Caco-2 (cell line): ENCODE data around the gene RTKN. TPM values are rescaled to one million over a fixed set of nuclear protein-coding genes. Genes with fewer than 3 reads are reported as not detected.

Experiments used
- BruUV-seq: library from RNA; stranded (reverse); fragments of 400-500 nt; replicated peaks from 2 replicates; lab custom pipeline; 2021; lab: Mats Ljungman, UMichigan
- CTCF ChIA-PET: fragments of 300-600 bp; sonication (Branson Sonifier 250); formaldehyde crosslinking; loops from one replicate; lab custom pipeline; 2022; ENCODE audit warnings: antibody characterized with exemption; lab: Charles Lee
- POLR2A ChIA-PET: fragments of 300-600 bp; sonication (Branson Sonifier 250); formaldehyde crosslinking; loops from one replicate; lab custom pipeline; 2022; ENCODE audit warnings: antibody characterized with exemption; lab: Charles Lee
- DNase-seq, 2 experiments: peaks; one replicate each; pipeline versions ENCODE4 v3.0.0 to v3.0.0-alpha.2; 2020 to 2022
- H3K27me3 ChIP-seq: replicated peaks from 2 replicates; pipeline ENCODE4 v1.6.0; 2011; ENCODE audit warnings: low read length; ENCODE audit not compliant: control insufficient read depth, insufficient read depth
- H3K36me3 ChIP-seq: 2 replicates; pipeline ENCODE4 v1.5.1; 2011; ENCODE audit warnings: low read length; ENCODE audit not compliant: control insufficient read depth, insufficient read depth
- H3K4me1 ChIP-seq: fragments of 250-450 bp; sonication (Bioruptor Pico); 2 replicates; pipeline ENCODE4 v1.5.1; 2020; ENCODE audit warnings: mild to moderate bottlenecking
- H3K4me3 ChIP-seq: 2 replicates; pipeline ENCODE4 v1.5.1; 2011; ENCODE audit warnings: low read depth, mild to moderate bottlenecking, control low read depth, low read length
- H3K9me3 ChIP-seq: fragments of 250-450 bp; sonication (Bioruptor Pico); 2 replicates; pipeline ENCODE4 v1.5.1; 2020; ENCODE audit warnings: mild to moderate bottlenecking, moderate library complexity
- H3K27ac Mint-ChIP-seq: one replicate; pipeline ENCODE4 v1.8.0; 2022; ENCODE audit warnings: mixed read lengths; ENCODE audit not compliant: unreplicated experiment
- H3K27me3 Mint-ChIP-seq: one replicate; pipeline ENCODE4 v1.8.0; 2022; ENCODE audit warnings: mixed read lengths; ENCODE audit not compliant: insufficient read depth, unreplicated experiment
- H3K36me3 Mint-ChIP-seq: one replicate; pipeline ENCODE4 v1.8.0; 2022; ENCODE audit warnings: mild to moderate bottlenecking, mixed read lengths; ENCODE audit not compliant: insufficient read depth, unreplicated experiment
- H3K4me1 Mint-ChIP-seq: one replicate; pipeline ENCODE4 v1.8.0; 2022; ENCODE audit warnings: low read depth, mixed read lengths; ENCODE audit not compliant: unreplicated experiment
- H3K4me3 Mint-ChIP-seq: one replicate; pipeline ENCODE4 v1.8.0; 2022; ENCODE audit warnings: mild to moderate bottlenecking, moderate library complexity, mixed read lengths; ENCODE audit not compliant: unreplicated experiment
- H3K9me3 Mint-ChIP-seq: one replicate; pipeline ENCODE4 v1.8.0; 2022; ENCODE audit warnings: mixed read lengths; ENCODE audit not compliant: unreplicated experiment
- intact Hi-C: fragments of 100-400 bp; cut with micrococcal nuclease; formaldehyde crosslinking; loops from one replicate; pipeline ENCODE4 v1.10.0; 2022; ENCODE audit not compliant: unreplicated experiment
- total RNA-seq: library from RNA; stranded (reverse); gene quantifications from 2 replicates; pipeline ENCODE4 v1.2.3, GENCODE V29; 2022
- TF ChIP-seq, protein P1 (sequence below), 2 experiments: fragments of 200-600 bp in 1 of 2; IDR thresholded peaks; 1 replicate in 1 of 2; 2 replicates in 1 of 2; pipeline versions ENCODE4 v1.5.1 to v1.8.0; 2011 to 2022; ENCODE audit warnings: antibody characterized with exemption in 1 of 2, control low read depth in 1 of 2, inconsistent platforms in 1 of 2, low read depth in 1 of 2, low read length in 1 of 2, mild to moderate bottlenecking in 1 of 2, moderate library complexity in 1 of 2; ENCODE audit not compliant: insufficient read depth in 1 of 2, severe bottlenecking in 1 of 2, unreplicated experiment in 1 of 2

The RTKN gene
- total RNA-seq, 1 experiment from 2014 or later, result 123 TPM

DNA sequence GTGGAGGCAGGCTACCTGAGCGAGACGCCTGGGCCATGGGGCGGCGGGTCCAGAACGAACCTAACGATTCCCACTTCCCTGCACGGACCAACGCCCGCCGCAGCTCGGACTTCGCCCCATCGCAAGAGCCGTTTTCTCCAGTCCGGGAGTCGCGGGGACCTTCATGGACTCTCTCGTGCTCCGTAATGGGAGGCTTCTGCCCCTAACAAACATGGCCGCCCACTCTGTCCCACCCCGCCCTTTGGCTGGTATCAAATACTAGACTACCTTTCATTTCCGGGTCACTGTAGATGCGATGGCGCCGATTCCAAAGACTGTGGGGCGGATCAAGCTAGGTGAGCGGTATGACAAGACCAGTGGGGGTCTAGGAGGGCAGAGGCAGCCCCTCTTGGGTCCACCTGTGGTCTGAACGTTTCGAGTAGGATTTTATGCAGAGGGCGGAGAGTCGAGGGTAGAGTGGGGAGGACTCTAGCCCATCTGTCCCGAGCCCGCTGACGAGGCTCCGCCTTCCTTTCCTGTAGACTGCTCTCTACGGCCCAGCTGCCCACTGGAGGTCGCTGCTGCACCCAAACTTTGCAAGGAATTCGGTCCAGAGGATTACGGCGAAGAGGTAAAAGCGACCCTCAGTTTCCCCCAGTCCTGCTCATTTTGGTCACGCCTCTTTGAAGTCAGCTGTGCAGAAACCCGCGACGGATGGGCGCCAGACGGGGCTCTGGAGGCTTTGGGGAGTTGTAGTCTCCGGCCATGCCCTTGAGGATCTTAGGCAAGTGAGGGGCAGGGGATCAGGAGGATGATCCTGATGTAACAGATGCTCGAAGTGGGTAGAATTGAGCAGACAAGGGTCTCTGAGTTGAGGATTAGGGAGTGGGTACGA is 41.3 kb upstream of the RTKN start, which contains the start of the genes CCDC142 and TTC31:
Gene CCDC142, minus strand, starts transcription at position 198 of the 874 bp plus-strand sequence. Its CDS starts 161 bp downstream, at position 37.
Gene TTC31, plus strand, starts transcription at position 281 of the 874 bp plus-strand sequence. Its CDS starts 15 bp downstream, at position 296.
- H3K36me3 ChIP-seq, result peaks cover 3% of the 10 kb centered on the region; the same call in 1 of the 2 replicates
- TF ChIP-seq, protein P1, sequence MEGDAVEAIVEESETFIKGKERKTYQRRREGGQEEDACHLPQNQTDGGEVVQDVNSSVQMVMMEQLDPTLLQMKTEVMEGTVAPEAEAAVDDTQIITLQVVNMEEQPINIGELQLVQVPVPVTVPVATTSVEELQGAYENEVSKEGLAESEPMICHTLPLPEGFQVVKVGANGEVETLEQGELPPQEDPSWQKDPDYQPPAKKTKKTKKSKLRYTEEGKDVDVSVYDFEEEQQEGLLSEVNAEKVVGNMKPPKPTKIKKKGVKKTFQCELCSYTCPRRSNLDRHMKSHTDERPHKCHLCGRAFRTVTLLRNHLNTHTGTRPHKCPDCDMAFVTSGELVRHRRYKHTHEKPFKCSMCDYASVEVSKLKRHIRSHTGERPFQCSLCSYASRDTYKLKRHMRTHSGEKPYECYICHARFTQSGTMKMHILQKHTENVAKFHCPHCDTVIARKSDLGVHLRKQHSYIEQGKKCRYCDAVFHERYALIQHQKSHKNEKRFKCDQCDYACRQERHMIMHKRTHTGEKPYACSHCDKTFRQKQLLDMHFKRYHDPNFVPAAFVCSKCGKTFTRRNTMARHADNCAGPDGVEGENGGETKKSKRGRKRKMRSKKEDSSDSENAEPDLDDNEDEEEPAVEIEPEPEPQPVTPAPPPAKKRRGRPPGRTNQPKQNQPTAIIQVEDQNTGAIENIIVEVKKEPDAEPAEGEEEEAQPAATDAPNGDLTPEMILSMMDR (IDR thresholded peaks at IDR 0.05; ENCODE audit: insufficient read depth in 1 of 2, low read depth in 1 of 2, low read length in 1 of 2, severe bottlenecking in 1 of 2, unreplicated experiment in 1 of 2), result peak; percentile 89 to 95
- ChIA-PET CTCF (interaction anchor here (0.6 to 2.0 kb wide), 14 partner anchors 10 to 107 kb away, joined by 3 to 8 read pairs (median 6); partner anchors contain the start of genes MRPL53, PCGF1 and WBP1), POLR2A (interaction anchor here (0.8 to 1.3 kb wide), 3 partner anchors 10 to 47 kb away, joined by 3 to 4 read pairs (median 3); partner anchors contain the start of genes AUP1 and HTRA2)
- peak within 1 kb of the TSS; percentile 76 for H3K4me3 ChIP-seq
- Mint-ChIP-seq H3K9me3 (no peaks in the 10 kb centered on the region), H3K27me3 (no peaks in the 10 kb centered on the region), H3K4me1 (peaks cover 25% of the 10 kb centered on the region), H3K4me3 (peak within 1 kb of the TSS; percentile 82), H3K27ac (peak within 1 kb of the TSS; percentile 90), H3K36me3 (peaks cover 64% of the 10 kb centered on the region)
- H3K9me3 ChIP-seq, result no peaks in the 10 kb centered on the region
- intact Hi-C loops, result loop anchor here (1.0 to 2.0 kb wide), 9 partner anchors 11 to 104 kb away; partner anchors contain the start of genes AUP1, HTRA2, LBX2 and MRPL53
- no peaks in the 10 kb centered on the region for H3K27me3 ChIP-seq
- H3K4me1 ChIP-seq, result peaks cover 12% of the 10 kb centered on the region
- peak; percentile 95 to 96 for DNase-seq
- TSS peak; percentile 87 for BruUV-seq

DNA sequence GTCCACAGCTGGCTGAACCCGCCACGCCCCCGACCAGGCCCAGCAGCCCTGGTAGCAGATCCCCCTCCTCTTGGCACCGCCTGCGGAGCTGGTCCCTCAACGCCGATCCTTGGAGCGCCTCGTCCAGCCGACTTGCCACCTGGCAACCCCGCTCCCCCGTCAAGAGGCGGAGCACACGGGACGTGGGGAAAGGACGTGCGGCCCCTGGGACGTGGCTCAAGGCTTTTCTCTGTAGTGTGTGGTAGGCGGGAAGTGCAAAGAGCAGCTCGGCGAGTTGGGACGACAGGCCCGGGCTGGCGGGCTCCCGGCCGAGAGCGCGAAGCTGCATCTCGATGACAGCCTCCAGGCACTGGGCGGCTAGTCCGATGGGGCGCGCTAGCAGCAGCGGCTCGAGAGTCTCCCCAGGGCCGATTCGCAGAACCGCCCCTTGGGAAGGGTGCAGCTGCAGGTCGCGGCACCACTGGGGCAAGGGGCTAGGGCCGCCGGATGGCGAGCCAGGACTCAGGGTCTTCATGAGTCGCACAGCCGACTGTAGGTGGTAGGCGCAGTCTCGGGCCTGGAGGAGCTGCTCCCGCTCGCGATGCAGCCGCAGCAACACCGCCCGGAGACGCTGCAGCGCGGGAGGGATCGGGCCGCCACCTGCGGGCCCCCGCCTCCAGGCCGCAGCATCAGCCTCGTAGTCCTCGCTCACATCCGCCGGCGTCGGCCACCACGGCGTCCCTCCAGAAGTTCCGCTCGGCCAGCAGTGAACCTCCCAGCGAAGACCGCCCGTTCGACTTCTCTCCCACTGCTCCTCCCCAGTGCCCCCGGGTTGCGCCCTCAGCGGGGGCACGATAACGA is 40.4 kb upstream of the RTKN start:
- ChIA-PET POLR2A (interaction anchor here (0.8 to 1.8 kb wide), 4 partner anchors 9 to 24 kb away, joined by 3 to 7 read pairs (median 4); partner anchors contain the start of genes LBX2 and WBP1), CTCF (interaction anchor here (0.6 to 2.0 kb wide), 12 partner anchors 9 to 108 kb away, joined by 3 to 8 read pairs (median 6); partner anchors contain the start of genes MRPL53, PCGF1 and WBP1)
- no peaks in the 10 kb centered on the region for H3K9me3 ChIP-seq
- no peaks in the 10 kb centered on the region for H3K27me3 Mint-ChIP-seq
- peak overlapping the region; percentile 76 for H3K4me3 ChIP-seq
- peaks cover 69% of the 10 kb centered on the region for H3K36me3 Mint-ChIP-seq
- peaks cover 3% of the 10 kb centered on the region; the same call in 1 of the 2 replicates for H3K36me3 ChIP-seq
- H3K4me1 Mint-ChIP-seq, result peaks cover 25% of the 10 kb centered on the region
- no peaks in the 10 kb centered on the region for H3K9me3 Mint-ChIP-seq
- no peaks in the 10 kb centered on the region for H3K27me3 ChIP-seq
- peak overlapping the region; percentile 82 for H3K4me3 Mint-ChIP-seq
- TF ChIP-seq, protein P1 (IDR thresholded peaks at IDR 0.05; ENCODE audit: insufficient read depth in 1 of 2, low read depth in 1 of 2, low read length in 1 of 2, severe bottlenecking in 1 of 2, unreplicated experiment in 1 of 2), result no peak
- intact Hi-C loops, result loop anchor here (2.0 kb wide), 1 partner anchor 67 kb away; no protein-coding TSS in a partner anchor
- H3K4me1 ChIP-seq, result peaks cover 8% of the 10 kb centered on the region
- no TSS peak for BruUV-seq
- peak overlapping the region; percentile 90 for H3K27ac Mint-ChIP-seq
- peak in 1 of 2 experiments; percentile 23 for DNase-seq
